ENCODE data around the gene FBXW12.

Gene FBXW12

DNA sequence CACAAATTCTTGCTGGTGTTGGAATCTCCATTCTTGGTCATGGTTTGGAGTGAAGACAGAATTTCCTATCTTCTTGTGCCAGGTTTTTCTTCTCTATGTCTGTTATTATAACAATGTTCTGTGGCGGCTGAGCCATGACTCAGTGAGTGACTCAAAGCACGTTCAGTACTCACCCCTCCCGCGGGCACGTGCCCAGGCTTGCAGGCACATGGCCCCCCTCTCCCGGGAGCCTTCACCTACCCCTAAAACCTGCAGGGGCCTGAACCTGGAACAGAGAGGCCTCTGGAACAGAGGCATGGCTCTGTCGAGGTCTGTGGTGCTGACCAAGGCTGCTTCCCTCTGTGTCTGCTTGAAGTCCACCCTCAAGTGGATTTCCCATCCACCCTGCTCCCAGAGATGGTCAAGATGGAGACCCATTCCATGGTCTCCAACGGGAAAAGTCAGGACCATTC lies 30.3 kb downstream of the FBXW12 start:
- Histone ChIP-seq H3K9me3 (ENCODE audit: control insufficient read depth, insufficient read depth, low read depth, low read length) (no peaks in the 10 kb centered on the region), H3K36me3 (ENCODE audit: control insufficient read depth in 2 of 2, insufficient read depth in 1 of 2, low read length in 2 of 2) (peaks cover 0 to 33% of the 10 kb centered on the region in 2 experiments; a peak in 1 of 3 replicates), H3K27ac (ENCODE audit: extremely low read depth, low read depth, low read length) (no peak overlapping the region), H3K4me1 (ENCODE audit: control insufficient read depth, insufficient read depth, low read length) (no peaks in the 10 kb centered on the region), H3K4me3 (ENCODE audit: low read depth, low read length) (no peak overlapping the region)
- TF ChIP-seq ZNF248 (tag by site-specific recombination; IDR thresholded peaks at IDR 0.05) (no peak), SP7 (tag by site-specific recombination; IDR thresholded peaks at IDR 0.05) (0 out of 2 replicates have a peak, but pooled peaks have one; percentile 32), ZNF169 (tag by site-specific recombination; IDR thresholded peaks at IDR 0.05) (no peak)
- CTCF ChIA-PET: interaction anchor here (2.6 to 7.2 kb wide), 3 partner anchors 32 to 146 kb away, joined by 15 to 238 read pairs (median 40); partner anchors contain the start of genes CCDC51 and TMA7
- POLR2A ChIA-PET: no interaction called here

DNA sequence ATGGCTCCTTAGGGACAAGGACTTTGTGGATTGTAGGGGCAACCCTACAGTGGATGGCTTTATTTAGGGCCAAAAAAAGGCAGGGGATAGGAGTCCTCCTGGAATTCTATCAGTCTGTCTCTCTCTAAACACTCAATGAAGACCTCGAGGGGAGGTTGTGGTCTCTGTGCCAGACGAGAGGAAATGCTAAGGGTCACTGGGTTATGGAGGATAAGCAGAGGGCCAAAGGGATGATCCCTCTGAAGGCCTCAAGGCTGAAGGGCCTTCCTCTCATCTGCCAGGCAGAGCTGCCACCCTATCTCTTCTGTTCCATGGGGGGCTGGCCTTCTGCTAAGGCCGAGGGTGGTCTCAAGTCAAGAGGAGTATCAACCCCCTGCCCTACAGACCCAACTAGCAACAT lies 30.9 kb downstream of the FBXW12 start:
- TF ChIP-seq GLI4 (tag by site-specific recombination; IDR thresholded peaks at IDR 0.05) (no peak), ZNF549 (tag by site-specific recombination; IDR thresholded peaks at IDR 0.05) (no peak), ZNF660 (tag by site-specific recombination; IDR thresholded peaks at IDR 0.05) (no peak), TCF7L2 (IDR thresholded peaks at IDR 0.05; ENCODE audit: borderline replicate concordance, low read depth, low read length) (no peak), ZNF311 (tag by site-specific recombination; IDR thresholded peaks at IDR 0.05; ENCODE audit: borderline replicate concordance) (no peak), ZNF10 (tag by site-specific recombination; IDR thresholded peaks at IDR 0.05) (no peak), ZNF785 (tag by site-specific recombination; IDR thresholded peaks at IDR 0.05) (no peak), ZNF24 (tag by site-specific recombination; IDR thresholded peaks at IDR 0.05) (no peak), REPIN1 (tag by site-specific recombination; IDR thresholded peaks at IDR 0.05; ENCODE audit: low read depth) (no peak), ZBTB1 (tag by site-specific recombination; IDR thresholded peaks at IDR 0.05) (no peak), ZNF664 (tag by site-specific recombination; IDR thresholded peaks at IDR 0.05) (no peak), ZNF274 (IDR thresholded peaks at IDR 0.05; ENCODE audit: low read length) (no peak), ZNF274 (tag by site-specific recombination; IDR thresholded peaks at IDR 0.05; ENCODE audit: borderline replicate concordance) (no peak), ZNF596 (tag by site-specific recombination; IDR thresholded peaks at IDR 0.05) (no peak), BCL11B (tag by site-specific recombination; IDR thresholded peaks at IDR 0.05; ENCODE audit: low read depth) (no peak)
- TF ChIP-seq, protein P1, sequence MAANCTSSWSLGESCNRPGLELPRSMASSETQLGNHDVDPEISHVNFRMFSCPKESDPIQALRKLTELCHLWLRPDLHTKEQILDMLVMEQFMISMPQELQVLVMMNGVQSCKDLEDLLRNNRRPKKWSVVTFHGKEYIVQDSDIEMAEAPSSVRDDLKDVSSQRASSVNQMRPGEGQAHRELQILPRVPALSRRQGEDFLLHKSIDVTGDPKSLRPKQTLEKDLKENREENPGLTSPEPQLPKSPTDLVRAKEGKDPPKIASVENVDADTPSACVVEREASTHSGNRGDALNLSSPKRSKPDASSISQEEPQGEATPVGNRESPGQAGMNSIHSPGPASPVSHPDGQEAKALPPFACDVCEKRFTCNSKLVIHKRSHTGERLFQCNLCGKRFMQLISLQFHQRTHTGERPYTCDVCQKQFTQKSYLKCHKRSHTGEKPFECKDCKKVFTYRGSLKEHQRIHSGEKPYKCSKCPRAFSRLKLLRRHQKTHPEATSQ (tag by site-specific recombination; IDR thresholded peaks at IDR 0.05): no peak
- TF ChIP-seq, protein P2, sequence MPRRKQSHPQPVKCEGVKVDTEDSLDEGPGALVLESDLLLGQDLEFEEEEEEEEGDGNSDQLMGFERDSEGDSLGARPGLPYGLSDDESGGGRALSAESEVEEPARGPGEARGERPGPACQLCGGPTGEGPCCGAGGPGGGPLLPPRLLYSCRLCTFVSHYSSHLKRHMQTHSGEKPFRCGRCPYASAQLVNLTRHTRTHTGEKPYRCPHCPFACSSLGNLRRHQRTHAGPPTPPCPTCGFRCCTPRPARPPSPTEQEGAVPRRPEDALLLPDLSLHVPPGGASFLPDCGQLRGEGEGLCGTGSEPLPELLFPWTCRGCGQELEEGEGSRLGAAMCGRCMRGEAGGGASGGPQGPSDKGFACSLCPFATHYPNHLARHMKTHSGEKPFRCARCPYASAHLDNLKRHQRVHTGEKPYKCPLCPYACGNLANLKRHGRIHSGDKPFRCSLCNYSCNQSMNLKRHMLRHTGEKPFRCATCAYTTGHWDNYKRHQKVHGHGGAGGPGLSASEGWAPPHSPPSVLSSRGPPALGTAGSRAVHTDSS (tag by site-specific recombination; IDR thresholded peaks at IDR 0.05): no peak
- TF ChIP-seq, protein P3, sequence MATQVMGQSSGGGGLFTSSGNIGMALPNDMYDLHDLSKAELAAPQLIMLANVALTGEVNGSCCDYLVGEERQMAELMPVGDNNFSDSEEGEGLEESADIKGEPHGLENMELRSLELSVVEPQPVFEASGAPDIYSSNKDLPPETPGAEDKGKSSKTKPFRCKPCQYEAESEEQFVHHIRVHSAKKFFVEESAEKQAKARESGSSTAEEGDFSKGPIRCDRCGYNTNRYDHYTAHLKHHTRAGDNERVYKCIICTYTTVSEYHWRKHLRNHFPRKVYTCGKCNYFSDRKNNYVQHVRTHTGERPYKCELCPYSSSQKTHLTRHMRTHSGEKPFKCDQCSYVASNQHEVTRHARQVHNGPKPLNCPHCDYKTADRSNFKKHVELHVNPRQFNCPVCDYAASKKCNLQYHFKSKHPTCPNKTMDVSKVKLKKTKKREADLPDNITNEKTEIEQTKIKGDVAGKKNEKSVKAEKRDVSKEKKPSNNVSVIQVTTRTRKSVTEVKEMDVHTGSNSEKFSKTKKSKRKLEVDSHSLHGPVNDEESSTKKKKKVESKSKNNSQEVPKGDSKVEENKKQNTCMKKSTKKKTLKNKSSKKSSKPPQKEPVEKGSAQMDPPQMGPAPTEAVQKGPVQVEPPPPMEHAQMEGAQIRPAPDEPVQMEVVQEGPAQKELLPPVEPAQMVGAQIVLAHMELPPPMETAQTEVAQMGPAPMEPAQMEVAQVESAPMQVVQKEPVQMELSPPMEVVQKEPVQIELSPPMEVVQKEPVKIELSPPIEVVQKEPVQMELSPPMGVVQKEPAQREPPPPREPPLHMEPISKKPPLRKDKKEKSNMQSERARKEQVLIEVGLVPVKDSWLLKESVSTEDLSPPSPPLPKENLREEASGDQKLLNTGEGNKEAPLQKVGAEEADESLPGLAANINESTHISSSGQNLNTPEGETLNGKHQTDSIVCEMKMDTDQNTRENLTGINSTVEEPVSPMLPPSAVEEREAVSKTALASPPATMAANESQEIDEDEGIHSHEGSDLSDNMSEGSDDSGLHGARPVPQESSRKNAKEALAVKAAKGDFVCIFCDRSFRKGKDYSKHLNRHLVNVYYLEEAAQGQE (tag by site-specific recombination; IDR thresholded peaks at IDR 0.05): no peak
- TF ChIP-seq, protein P4, sequence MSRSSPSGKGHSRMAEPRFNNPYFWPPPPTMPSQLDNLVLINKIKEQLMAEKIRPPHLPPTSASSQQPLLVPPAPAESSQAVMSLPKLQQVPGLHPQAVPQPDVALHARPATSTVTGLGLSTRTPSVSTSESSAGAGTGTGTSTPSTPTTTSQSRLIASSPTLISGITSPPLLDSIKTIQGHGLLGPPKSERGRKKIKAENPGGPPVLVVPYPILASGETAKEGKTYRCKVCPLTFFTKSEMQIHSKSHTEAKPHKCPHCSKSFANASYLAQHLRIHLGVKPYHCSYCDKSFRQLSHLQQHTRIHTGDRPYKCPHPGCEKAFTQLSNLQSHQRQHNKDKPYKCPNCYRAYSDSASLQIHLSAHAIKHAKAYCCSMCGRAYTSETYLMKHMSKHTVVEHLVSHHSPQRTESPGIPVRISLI (tag by site-specific recombination; IDR thresholded peaks at IDR 0.05): no peak
- H3K36me3 ChIP-seq (ENCODE audit: control insufficient read depth in 2 of 2, insufficient read depth in 1 of 2, low read length in 2 of 2): peaks cover 0 to 33% of the 10 kb centered on the region in 2 experiments; a peak in 1 of 3 replicates
- no peaks in the 10 kb centered on the region for H3K4me1 ChIP-seq (ENCODE audit: control insufficient read depth, insufficient read depth, low read length)
- CTCF ChIA-PET: interaction anchor here (5.2 to 7.2 kb wide), 2 partner anchors 32 to 146 kb away, joined by 40 to 238 read pairs; no protein-coding TSS in a partner anchor
- H3K9me3 ChIP-seq (ENCODE audit: control insufficient read depth, insufficient read depth, low read depth, low read length): no peaks in the 10 kb centered on the region
- H3K27ac ChIP-seq (ENCODE audit: extremely low read depth, low read depth, low read length): no peak overlapping the region
- POLR2A ChIA-PET: interaction anchor here (1.3 kb wide), 1 partner anchor 33 kb away, joined by 5 read pairs; no protein-coding TSS in a partner anchor
- no peak overlapping the region for H3K4me3 ChIP-seq (ENCODE audit: low read depth, low read length)
